ENCODE results near the gene SH2D3A.
"Not testable (repeated sequence)": the region's sequence is repeated elsewhere in the genome, so short reads cannot be mapped to it uniquely, and the experiment has no call there.

DNA sequence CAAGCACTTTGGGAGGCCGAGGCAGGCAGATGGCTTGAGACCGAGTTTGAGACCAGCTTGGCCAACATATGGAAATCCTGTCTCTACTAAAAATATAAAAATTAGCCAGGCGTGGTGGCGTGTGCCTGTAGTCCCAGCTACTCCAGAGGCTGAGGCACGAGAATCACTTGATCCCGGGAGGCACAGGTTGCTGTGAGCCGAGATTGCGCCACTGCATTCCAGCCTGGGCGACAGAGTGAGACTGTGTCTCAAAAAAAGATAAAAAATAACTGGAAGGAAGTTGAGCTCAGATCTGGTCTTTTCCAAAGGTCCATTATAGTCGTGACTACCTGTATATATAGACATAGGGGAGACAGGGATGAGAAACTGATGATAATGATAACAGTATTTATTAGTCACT, 18.7 kb downstream of the SH2D3A start:
- TF ChIP-seq, protein P1, sequence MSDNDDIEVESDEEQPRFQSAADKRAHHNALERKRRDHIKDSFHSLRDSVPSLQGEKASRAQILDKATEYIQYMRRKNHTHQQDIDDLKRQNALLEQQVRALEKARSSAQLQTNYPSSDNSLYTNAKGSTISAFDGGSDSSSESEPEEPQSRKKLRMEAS (IDR thresholded peaks at IDR 0.05; ENCODE audit: low read depth, low read length): not testable (repeated sequence)
- TF ChIP-seq, protein P2, sequence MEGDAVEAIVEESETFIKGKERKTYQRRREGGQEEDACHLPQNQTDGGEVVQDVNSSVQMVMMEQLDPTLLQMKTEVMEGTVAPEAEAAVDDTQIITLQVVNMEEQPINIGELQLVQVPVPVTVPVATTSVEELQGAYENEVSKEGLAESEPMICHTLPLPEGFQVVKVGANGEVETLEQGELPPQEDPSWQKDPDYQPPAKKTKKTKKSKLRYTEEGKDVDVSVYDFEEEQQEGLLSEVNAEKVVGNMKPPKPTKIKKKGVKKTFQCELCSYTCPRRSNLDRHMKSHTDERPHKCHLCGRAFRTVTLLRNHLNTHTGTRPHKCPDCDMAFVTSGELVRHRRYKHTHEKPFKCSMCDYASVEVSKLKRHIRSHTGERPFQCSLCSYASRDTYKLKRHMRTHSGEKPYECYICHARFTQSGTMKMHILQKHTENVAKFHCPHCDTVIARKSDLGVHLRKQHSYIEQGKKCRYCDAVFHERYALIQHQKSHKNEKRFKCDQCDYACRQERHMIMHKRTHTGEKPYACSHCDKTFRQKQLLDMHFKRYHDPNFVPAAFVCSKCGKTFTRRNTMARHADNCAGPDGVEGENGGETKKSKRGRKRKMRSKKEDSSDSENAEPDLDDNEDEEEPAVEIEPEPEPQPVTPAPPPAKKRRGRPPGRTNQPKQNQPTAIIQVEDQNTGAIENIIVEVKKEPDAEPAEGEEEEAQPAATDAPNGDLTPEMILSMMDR (IDR thresholded peaks at IDR 0.05; ENCODE audit: low read depth, low read length): not testable (repeated sequence)
